WERI-Rb-1 (cell line): ENCODE measurements around the gene MED27.

Experiments
- DNase-seq: peaks from one replicate; pipeline ENCODE4 v3.0.0-alpha.2; 2020
- H3K27ac ChIP-seq: fragments of 250-450 bp; sonication (Bioruptor Pico); 2 replicates; pipeline ENCODE4 v1.5.1; 2020; ENCODE audit warnings: mild to moderate bottlenecking, moderate library complexity
- H3K27me3 ChIP-seq: fragments of 250-450 bp; sonication (Bioruptor Pico); 2 replicates; pipeline ENCODE4 v1.5.1; 2021; ENCODE audit warnings: mild to moderate bottlenecking, low read depth, moderate library complexity; ENCODE audit not compliant: insufficient read depth, severe bottlenecking
- H3K36me3 ChIP-seq: fragments of 250-450 bp; sonication (Bioruptor Pico); 2 replicates; pipeline ENCODE4 v1.5.1; 2020; ENCODE audit warnings: mild to moderate bottlenecking, moderate library complexity
- H3K4me3 ChIP-seq: 2 replicates; pipeline ENCODE4 v1.5.1; 2011; ENCODE audit warnings: low read depth, mild to moderate bottlenecking, control low read depth, low read length
- H3K9me3 ChIP-seq: fragments of 250-450 bp; sonication (Bioruptor Pico); 2 replicates; pipeline ENCODE4 v1.5.1; 2021; ENCODE audit warnings: mild to moderate bottlenecking, moderate library complexity; ENCODE audit not compliant: severe bottlenecking
- CTCF ChIP-seq: IDR thresholded peaks from 2 replicates; pipeline ENCODE4 v1.5.1; 2011; ENCODE audit warnings: low read depth, mild to moderate bottlenecking, control low read depth, inconsistent platforms, low read length

The MED27 gene

GRCh38 chr9:132031467-132032237, 48.0 kb downstream of the MED27 start:
- Histone ChIP-seq H3K36me3 (no peaks in the 10 kb centered on the region), H3K9me3 (no peaks in the 10 kb centered on the region), H3K4me3 (no peak overlapping the region), H3K27ac (peak overlapping the region; percentile 88), H3K27me3 (no peaks in the 10 kb centered on the region)
- no peak for TF ChIP-seq CTCF
- DNase-seq, result no peak

GRCh38 chr9:132030626-132031325, 48.9 kb downstream of the MED27 start:
- Histone ChIP-seq H3K27ac (peak overlapping the region; percentile 88), H3K4me3 (no peak overlapping the region), H3K36me3 (no peaks in the 10 kb centered on the region), H3K9me3 (no peaks in the 10 kb centered on the region), H3K27me3 (no peaks in the 10 kb centered on the region)
- DNase-seq, result peak; percentile 87
- TF ChIP-seq CTCF, result no peak; the same call in 1 of the 2 replicates

GRCh38 chr9:132027752-132028663, 51.7 kb downstream of the MED27 start:
- Histone ChIP-seq H3K4me3 (no peak overlapping the region), H3K9me3 (no peaks in the 10 kb centered on the region), H3K27ac (no peak overlapping the region), H3K27me3 (no peaks in the 10 kb centered on the region), H3K36me3 (no peaks in the 10 kb centered on the region; the same call in 1 of the 2 replicates)
- no peak for TF ChIP-seq CTCF
- no peak for DNase-seq

- Histone ChIP-seq H3K4me3 (no peak overlapping the region), H3K36me3 (no peaks in the 10 kb centered on the region; the same call in 1 of the 2 replicates), H3K9me3 (no peaks in the 10 kb centered on the region), H3K27me3 (no peaks in the 10 kb centered on the region), H3K27ac (no peak overlapping the region)
- DNase-seq, result no peak
- no peak for TF ChIP-seq CTCF
Observed at GRCh38 chr9:132026932-132027585, 52.6 kb downstream of the MED27 start.

GRCh38 chr9:132025766-132026165, 53.9 kb downstream of the MED27 start:
- H3K9me3 ChIP-seq, result no peaks in the 10 kb centered on the region
- DNase-seq, result no peak
- TF ChIP-seq CTCF, result no peak
- H3K4me3 ChIP-seq, result no peak overlapping the region
- H3K27me3 ChIP-seq, result no peaks in the 10 kb centered on the region
- no peaks in the 10 kb centered on the region; the same call in 1 of the 2 replicates for H3K36me3 ChIP-seq
- H3K27ac ChIP-seq, result peak overlapping the region; percentile 55
